GM23338 (cell line): ENCODE data around the gene HPS6. TPM values are rescaled to one million over a fixed set of nuclear protein-coding genes. Genes with fewer than 3 reads are reported as not detected.

ENCODE experiments used
- ATAC-seq: fragments of 200-7000 bp; cut with Tn5 transposase; 3 replicates; pipeline ENCODE4 v1.9.1; 2020
- DNase-seq: peaks from one replicate; pipeline ENCODE4 v3.0.0-alpha.2; 2015; ENCODE audit warnings: low spot score
- H2AFZ ChIP-seq: fragments of 200-600 bp; sonication (generic); 2 replicates; pipeline ENCODE4 v1.8.0; 2016; ENCODE audit warnings: antibody characterized with exemption, mild to moderate bottlenecking, moderate library complexity
- H3F3A ChIP-seq: fragments of 200-600 bp; sonication (generic); replicated peaks from 2 replicates; pipeline ENCODE4 v1.8.0; 2017; ENCODE audit warnings: antibody characterized with exemption, mixed run types, low read depth
- H3K27ac ChIP-seq: fragments of 200-600 bp; sonication (generic); 2 replicates; pipeline ENCODE4 v1.6.1; 2016; ENCODE audit warnings: low read depth
- H3K27me3 ChIP-seq: fragments of 200-600 bp; sonication (generic); 2 replicates; pipeline ENCODE4 v1.8.0; 2016; ENCODE audit warnings: mild to moderate bottlenecking, mixed run types, moderate library complexity; ENCODE audit not compliant: insufficient read depth
- H3K36me3 ChIP-seq: fragments of 200-600 bp; sonication (generic); 2 replicates; pipeline ENCODE4 v1.8.0; 2016; ENCODE audit warnings: mild to moderate bottlenecking; ENCODE audit not compliant: insufficient read depth
- H3K4me1 ChIP-seq: fragments of 200-600 bp; sonication (generic); 2 replicates; pipeline ENCODE4 v1.8.0; 2016; ENCODE audit warnings: mild to moderate bottlenecking, moderate library complexity; ENCODE audit not compliant: insufficient read depth
- H3K4me2 ChIP-seq: fragments of 200-600 bp; sonication (generic); 2 replicates; pipeline ENCODE4 v1.7.1; 2017; ENCODE audit warnings: mixed run types
- H3K4me3 ChIP-seq: fragments of 200-600 bp; sonication (generic); 2 replicates; pipeline ENCODE4 v1.6.1; 2016; ENCODE audit warnings: mixed run types
- H3K79me2 ChIP-seq: fragments of 200-600 bp; sonication (generic); replicated peaks from 2 replicates; pipeline ENCODE4 v1.8.0; 2017; ENCODE audit warnings: mild to moderate bottlenecking; ENCODE audit not compliant: insufficient read depth
- H3K9me2 ChIP-seq: fragments of 200-600 bp; sonication (generic); 2 replicates; pipeline ENCODE4 v1.8.0; 2017; ENCODE audit not compliant: insufficient read depth
- H4K20me1 ChIP-seq: fragments of 200-600 bp; sonication (generic); replicated peaks from 2 replicates; pipeline ENCODE4 v1.8.0; 2017; ENCODE audit warnings: mild to moderate bottlenecking; ENCODE audit not compliant: insufficient read depth
- H3K27ac Mint-ChIP-seq: 2 replicates; pipeline ENCODE4 v1.8.0; 2020; ENCODE audit warnings: inconsistent platforms, mild to moderate bottlenecking, moderate library complexity, mixed read lengths
- H3K27me3 Mint-ChIP-seq: 3 replicates; pipeline ENCODE4 v1.8.0; 2022; ENCODE audit warnings: low read depth, mild to moderate bottlenecking, moderate library complexity, mixed read lengths, inconsistent platforms; ENCODE audit not compliant: insufficient read depth, poor library complexity
- H3K36me3 Mint-ChIP-seq: 3 replicates; pipeline ENCODE4 v1.8.0; 2021; ENCODE audit warnings: low read depth, mild to moderate bottlenecking, inconsistent platforms, moderate library complexity, mixed read lengths
- H3K4me1 Mint-ChIP-seq: 3 replicates; pipeline ENCODE4 v1.8.0; 2020; ENCODE audit warnings: mild to moderate bottlenecking, inconsistent platforms, mixed read lengths
- H3K4me3 Mint-ChIP-seq: 3 replicates; pipeline ENCODE4 v1.8.0; 2021; ENCODE audit warnings: moderate library complexity, mild to moderate bottlenecking, inconsistent platforms, mixed read lengths
- H3K9me3 Mint-ChIP-seq: 3 replicates; pipeline ENCODE4 v1.8.0; 2020; ENCODE audit warnings: moderate library complexity, mild to moderate bottlenecking, inconsistent platforms, mixed read lengths
- CREB1 ChIP-seq: fragments of 250-450 bp; sonication (Bioruptor Pico); IDR thresholded peaks from 2 replicates; pipeline ENCODE4 v1.5.0; 2020; ENCODE audit warnings: low read depth, mild to moderate bottlenecking, moderate library complexity
- CTCF ChIP-seq, 2 experiments: fragments of 200-600 bp in 1 of 2; sonication (generic) in 1 of 2; conservative IDR thresholded peaks; 2 replicates each; pipeline versions ENCODE4 v1.5.1 to v1.6.1; 2016 to 2017; ENCODE audit warnings: antibody characterized with exemption in 2 of 2, low read depth in 2 of 2, mild to moderate bottlenecking in 2 of 2, moderate library complexity in 1 of 2
- ETS1 ChIP-seq: IDR thresholded peaks from 2 replicates; pipeline ENCODE4 v1.6.1; 2016; ENCODE audit warnings: antibody characterized with exemption
- EZH2 ChIP-seq: fragments of 200-600 bp; sonication (generic); IDR thresholded peaks from one replicate; pipeline ENCODE4 v1.8.0; 2017; ENCODE audit warnings: antibody characterized with exemption, mild to moderate bottlenecking, low read depth; ENCODE audit not compliant: unreplicated experiment
- EZH2phosphoT487 ChIP-seq: fragments of 200-600 bp; sonication (generic); IDR thresholded peaks from one replicate; pipeline ENCODE4 v1.8.1; 2018; ENCODE audit warnings: antibody characterized with exemption; ENCODE audit not compliant: unreplicated experiment
- JUNB ChIP-seq: IDR thresholded peaks from one replicate; pipeline ENCODE4 v1.6.1; 2016; ENCODE audit warnings: antibody characterized with exemption; ENCODE audit not compliant: unreplicated experiment
- NANOG ChIP-seq: IDR thresholded peaks from 2 replicates; pipeline ENCODE4 v1.6.1; 2016; ENCODE audit warnings: antibody characterized with exemption, borderline replicate concordance
- POLR2AphosphoS5 ChIP-seq: IDR thresholded peaks from 2 replicates; pipeline ENCODE4 v1.6.1; 2016; ENCODE audit warnings: antibody characterized with exemption, low read depth
- REST ChIP-seq: IDR thresholded peaks from one replicate; pipeline ENCODE4 v1.6.1; 2018; ENCODE audit warnings: antibody characterized with exemption; ENCODE audit not compliant: unreplicated experiment
- STAT1 ChIP-seq: IDR thresholded peaks from one replicate; pipeline ENCODE4 v1.6.1; 2016; ENCODE audit warnings: antibody characterized with exemption; ENCODE audit not compliant: unreplicated experiment
- ZNF114 ChIP-seq: fragments of 250-450 bp; sonication (Bioruptor Pico); IDR thresholded peaks from 2 replicates; pipeline ENCODE4 v1.5.0; 2020; ENCODE audit warnings: mild to moderate bottlenecking, moderate library complexity
- ZNF331 ChIP-seq: fragments of 250-450 bp; sonication (Bioruptor Pico); IDR thresholded peaks from 2 replicates; pipeline ENCODE4 v1.5.0; 2020; ENCODE audit warnings: low read depth, mild to moderate bottlenecking, moderate library complexity
- ZNF462 ChIP-seq: fragments of 250-450 bp; sonication (Bioruptor Pico); IDR thresholded peaks from 2 replicates; pipeline ENCODE4 v1.5.0; 2020; ENCODE audit warnings: mild to moderate bottlenecking, moderate library complexity
- polyA plus RNA-seq: library from polyadenylated mRNA; unstranded; fragments of >200 nt; fragmentation: Nextera tagmentation; extraction: Ambion mirVana; gene quantifications from 2 replicates; pipeline ENCODE4 v1.2.1, GENCODE V29; 2016
- total RNA-seq: library from RNA; depleted of rRNA; stranded (reverse); fragments of >200 nt; shearing (Covaris generic); gene quantifications from 2 replicates; pipeline ENCODE4 v1.2.3, GENCODE V29; 2014

The HPS6 gene
- total and polyA plus RNA-seq, 2 experiments from 2014 or later = 4.2 to 28.7 TPM

- H3K79me2 ChIP-seq = no peaks in the 10 kb centered on the region
- H3K27ac Mint-ChIP-seq = no peak overlapping the region
- no peaks in the 10 kb centered on the region for H3K27me3 ChIP-seq
- peaks cover 13% of the 10 kb centered on the region; the same call in 1 of the 2 replicates for H3K36me3 ChIP-seq
- H3K4me1 Mint-ChIP-seq = peaks cover 4% of the 10 kb centered on the region; the same call in 2 of the 3 replicates
- no peak overlapping the region for H3K27ac ChIP-seq
- DNase-seq (no peak), ATAC-seq (no peak)
- no peak overlapping the region for H3K4me3 ChIP-seq
- H4K20me1 ChIP-seq = no peaks in the 10 kb centered on the region
- TF ChIP-seq CREB1 (CRISPR knock-in tag) (no peak), EZH2phosphoT487 (no peak), NANOG (no peak), STAT1 (no peak), REST (no peak), POLR2AphosphoS5 (no peak), ZNF331 (no peak), ZNF114 (CRISPR knock-in tag) (no peak), ZNF462 (CRISPR knock-in tag) (no peak), ETS1 (no peak), CTCF (conservative IDR thresholded peaks at IDR 0.05; ENCODE audit: low read depth in 2 of 2) (no peak), JUNB (no peak), EZH2 (no peak)
- H3K27me3 Mint-ChIP-seq = peaks cover 2% of the 10 kb centered on the region
- no peak overlapping the region for H2AFZ ChIP-seq
- H3K9me3 Mint-ChIP-seq = no peaks in the 10 kb centered on the region
- H3K4me3 Mint-ChIP-seq = no peak overlapping the region
- peaks cover 9% of the 10 kb centered on the region; the same call in 1 of the 2 replicates for H3K4me1 ChIP-seq
- H3K4me2 ChIP-seq = no peak overlapping the region
- H3K9me2 ChIP-seq = no peaks in the 10 kb centered on the region
- no peaks in the 10 kb centered on the region for H3F3A ChIP-seq
- H3K36me3 Mint-ChIP-seq = peaks cover 28% of the 10 kb centered on the region
Measured at GRCh38 chr10:102024799-102025198, 40.4 kb upstream of the HPS6 start.
